Adrenal gland (tissue), 5 donors: Measurements from ENCODE around the gene VAC14.

Experiments used
- CTCF ChIP-seq, 6 experiments: fragments of 450-650 bp in 4 of 6; fragments of 200-600 bp in 2 of 6; sonication (generic) in 1 of 6; IDR thresholded peaks; 1 replicate in 5 of 6; 2 replicates in 1 of 6; pipeline versions ENCODE4 v1.5.1 to v1.8.0; 2016 to 2021; ENCODE audit warnings: antibody characterized with exemption in 6 of 6, mild to moderate bottlenecking in 2 of 6, moderate library complexity in 1 of 6
- POLR2A ChIP-seq, 2 donors: fragments of 450-650 bp; IDR thresholded peaks; one replicate each; pipeline ENCODE4 v1.6.1; 2017; ENCODE audit warnings: antibody characterized with exemption in 2 of 2, mild to moderate bottlenecking in 2 of 2, moderate library complexity in 1 of 2
- donor health status: DM: no; HTN: no; CAD: no.

GRCh38 chr16:70769761-70770160, 31.2 kb downstream of the VAC14 start:
- no peak for TF ChIP-seq POLR2A (IDR thresholded peaks at IDR 0.05)
- no peak for TF ChIP-seq CTCF (IDR thresholded peaks at IDR 0.05)
